Mucosa of rectum (tissue), 2 donors: ENCODE data around the gene RRAGD.

Experiments
- H3K27ac ChIP-seq, 2 donors: one replicate each; pipeline ENCODE4 v1.7.0; 2013; ENCODE audit warnings: inconsistent platforms in 2 of 2, low read depth in 2 of 2, low read length in 2 of 2
- H3K27me3 ChIP-seq, 2 donors: one replicate each; pipeline ENCODE4 v1.7.0; 2013; ENCODE audit warnings: low read length in 2 of 2; ENCODE audit not compliant: control insufficient read depth in 2 of 2, insufficient read depth in 2 of 2
- H3K36me3 ChIP-seq, 2 donors: one replicate each; pipeline ENCODE4 v1.7.0; 2013; ENCODE audit warnings: low read length in 2 of 2; ENCODE audit not compliant: control insufficient read depth in 2 of 2, insufficient read depth in 2 of 2
- H3K4me1 ChIP-seq, 2 donors: one replicate each; pipeline ENCODE4 v1.7.0; 2013; ENCODE audit warnings: low read length in 2 of 2, mild to moderate bottlenecking in 1 of 2; ENCODE audit not compliant: control insufficient read depth in 2 of 2, insufficient read depth in 2 of 2
- H3K4me3 ChIP-seq, 2 donors: one replicate each; pipeline ENCODE4 v1.7.0; 2013; ENCODE audit warnings: low read length in 2 of 2
- H3K9ac ChIP-seq, 2 donors: one replicate each; pipeline ENCODE4 v1.7.0; 2013; ENCODE audit warnings: low read length in 2 of 2, low read depth in 1 of 2, mild to moderate bottlenecking in 1 of 2
- H3K9me3 ChIP-seq, 2 donors: one replicate each; pipeline ENCODE4 v1.7.0; 2013; ENCODE audit warnings: low read length in 2 of 2; ENCODE audit not compliant: control insufficient read depth in 2 of 2
- donor health status: healthy.
- donor health status: Normal muscosa, but diverticular disease.

The RRAGD gene

GRCh38 chr6:89359561-89359960, 52.5 kb downstream of the RRAGD start:
- H3K27me3 ChIP-seq = no peaks in the 10 kb centered on the region
- H3K36me3 ChIP-seq = no peaks in the 10 kb centered on the region
- no peak overlapping the region for H3K4me3 ChIP-seq
- no peak overlapping the region for H3K9ac ChIP-seq
- H3K9me3 ChIP-seq = no peaks in the 10 kb centered on the region
- H3K27ac ChIP-seq = no peak overlapping the region
- no peaks in the 10 kb centered on the region for H3K4me1 ChIP-seq

GRCh38 chr6:89357390-89357789, 54.7 kb downstream of the RRAGD start:
- peak overlapping the region; percentile 53 to 61 for H3K27ac ChIP-seq
- no peaks in the 10 kb centered on the region for H3K36me3 ChIP-seq
- peak overlapping the region in 1 of 2 donors; percentile 47 for H3K9ac ChIP-seq

GRCh38 chr6:89356642-89357170, 55.4 kb downstream of the RRAGD start:
- Histone ChIP-seq H3K27ac (no peak overlapping the region), H3K27me3 (no peaks in the 10 kb centered on the region), H3K4me1 (peaks cover 0 to 5% of the 10 kb centered on the region in 2 donors), H3K9me3 (no peaks in the 10 kb centered on the region), H3K4me3 (no peak overlapping the region), H3K9ac (no peak overlapping the region), H3K36me3 (no peaks in the 10 kb centered on the region)

More at GRCh38 chr6:89357390-89357789, 54.7 kb downstream of the RRAGD start:
- peaks cover 0 to 5% of the 10 kb centered on the region in 2 donors for H3K4me1 ChIP-seq
- no peaks in the 10 kb centered on the region for H3K9me3 ChIP-seq
- no peaks in the 10 kb centered on the region for H3K27me3 ChIP-seq
- H3K4me3 ChIP-seq = peak overlapping the region in 1 of 2 donors; percentile 27

GRCh38 chr6:89355511-89356194, 56.4 kb downstream of the RRAGD start:
- Histone ChIP-seq H3K4me3 (no peak overlapping the region), H3K27ac (no peak overlapping the region), H3K9ac (no peak overlapping the region), H3K4me1 (peaks cover 8 to 12% of the 10 kb centered on the region in 2 donors), H3K9me3 (no peaks in the 10 kb centered on the region), H3K36me3 (no peaks in the 10 kb centered on the region), H3K27me3 (no peaks in the 10 kb centered on the region)

GRCh38 chr6:89353702-89354392, 58.2 kb downstream of the RRAGD start:
- peak overlapping the region; percentile 27 to 96 for H3K9ac ChIP-seq
- peak overlapping the region; percentile 99 for H3K27ac ChIP-seq

GRCh38 chr6:89353118-89353556, 58.9 kb downstream of the RRAGD start:
- H3K36me3 ChIP-seq = no peaks in the 10 kb centered on the region
- peak overlapping the region; percentile 97 to 99 for H3K4me3 ChIP-seq
- H3K4me1 ChIP-seq = peaks cover 17 to 18% of the 10 kb centered on the region in 2 donors
- peak overlapping the region; percentile 99 for H3K27ac ChIP-seq
- peak overlapping the region; percentile 96 to 98 for H3K9ac ChIP-seq
- no peaks in the 10 kb centered on the region for H3K9me3 ChIP-seq
- no peaks in the 10 kb centered on the region for H3K27me3 ChIP-seq

More at GRCh38 chr6:89353702-89354392, 58.2 kb downstream of the RRAGD start:
- H3K9me3 ChIP-seq = no peaks in the 10 kb centered on the region
- H3K4me3 ChIP-seq = peak overlapping the region; percentile 97 to 99
- no peaks in the 10 kb centered on the region for H3K36me3 ChIP-seq
- peaks cover 17 to 18% of the 10 kb centered on the region in 2 donors for H3K4me1 ChIP-seq
- H3K27me3 ChIP-seq = no peaks in the 10 kb centered on the region

GRCh38 chr6:89352278-89353117, 59.6 kb downstream of the RRAGD start, which contains the start of gene UBE2J1:
TSS of gene UBE2J1 (minus strand) at chr6:89352722. CDS start at chr6:89352569, 153 bp downstream.
- peak within 1 kb of the TSS; percentile 97 to 99 for H3K4me3 ChIP-seq
- H3K9ac ChIP-seq = peak within 1 kb of the TSS; percentile 96 to 98
- H3K9me3 ChIP-seq = no peaks in the 10 kb centered on the region
- no peaks in the 10 kb centered on the region for H3K27me3 ChIP-seq
- peak within 1 kb of the TSS; percentile 99 for H3K27ac ChIP-seq
- peaks cover 17 to 18% of the 10 kb centered on the region in 2 donors for H3K4me1 ChIP-seq
- H3K36me3 ChIP-seq = no peaks in the 10 kb centered on the region

GRCh38 chr6:89351671-89352277, 60.3 kb downstream of the RRAGD start:
- H3K36me3 ChIP-seq = no peaks in the 10 kb centered on the region
- H3K27ac ChIP-seq = peak overlapping the region; percentile 99
- H3K4me1 ChIP-seq = peaks cover 17 to 18% of the 10 kb centered on the region in 2 donors
- H3K4me3 ChIP-seq = peak overlapping the region; percentile 97 to 99
- no peaks in the 10 kb centered on the region for H3K9me3 ChIP-seq
- H3K27me3 ChIP-seq = no peaks in the 10 kb centered on the region
- peak overlapping the region; percentile 96 to 98 for H3K9ac ChIP-seq

GRCh38 chr6:89350281-89350966, 61.6 kb downstream of the RRAGD start:
- H3K4me1 ChIP-seq = peaks cover 17 to 18% of the 10 kb centered on the region in 2 donors
- no peaks in the 10 kb centered on the region for H3K9me3 ChIP-seq
- H3K27ac ChIP-seq = peak overlapping the region; percentile 62 to 99
- no peaks in the 10 kb centered on the region for H3K36me3 ChIP-seq
- H3K4me3 ChIP-seq = peak overlapping the region; percentile 97 to 99
- H3K27me3 ChIP-seq = no peaks in the 10 kb centered on the region
- peak overlapping the region; percentile 57 to 98 for H3K9ac ChIP-seq
